Measurements from ENCODE around the gene GCNT1.
"Not testable (repeated sequence)": the region's sequence is repeated elsewhere in the genome, so short reads cannot be mapped to it uniquely, and the experiment has no call there.

GCNT1 gene

DNA sequence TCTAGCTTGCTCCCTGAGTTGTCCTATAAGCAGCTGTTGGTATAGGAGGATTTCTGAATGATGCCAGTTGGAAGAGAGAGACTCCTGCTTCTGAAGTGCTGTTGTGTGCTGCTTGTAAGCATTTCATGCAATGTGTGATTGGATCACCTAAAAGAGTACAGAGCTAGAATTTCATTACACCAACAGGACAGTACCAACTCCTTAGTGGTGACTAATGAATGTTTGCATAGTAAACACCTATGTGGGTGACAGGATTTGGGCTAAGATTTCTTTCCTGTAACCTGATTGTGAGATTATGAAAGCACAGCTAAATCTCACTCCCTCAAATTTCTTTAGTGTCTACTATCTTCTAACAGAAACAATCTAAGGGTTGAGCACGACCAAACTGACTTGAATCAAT is 67.0 kb downstream of the GCNT1 start:
- Histone ChIP-seq H3K36me3 (ENCODE audit: insufficient read depth, low read length) (peaks cover 4% of the 10 kb centered on the region), H3K4me2 (ENCODE audit: low read length) (no peak overlapping the region), H3K27me3 (ENCODE audit: control insufficient read depth, insufficient read depth, low read length) (no peaks in the 10 kb centered on the region), H3K9me3 (replicated peaks; ENCODE audit: low read length) (no peaks in the 10 kb centered on the region), H3K9ac (ENCODE audit: low read depth, low read length) (no peak overlapping the region), H3K4me1 (ENCODE audit: control insufficient read depth, insufficient read depth, low read length) (peaks cover 17% of the 10 kb centered on the region), H3K4me3 (ENCODE audit: low read length) (no peak overlapping the region)

- H3K4me3 ChIP-seq (ENCODE audit: low read length), result no peak overlapping the region
- H3K9me3 ChIP-seq (replicated peaks; ENCODE audit: low read length), result no peaks in the 10 kb centered on the region
Observed at GRCh38 chr9:76528056-76528455, 69.1 kb downstream of the GCNT1 start.

GRCh38 chr9:76528642-76529190 is 69.7 kb downstream of the GCNT1 start:
- no peaks in the 10 kb centered on the region for H3K9me3 ChIP-seq (replicated peaks; ENCODE audit: low read length)
- no peak overlapping the region for H3K4me2 ChIP-seq (ENCODE audit: low read length)
- H3K9ac ChIP-seq (ENCODE audit: low read depth, low read length), result no peak overlapping the region
- H3K36me3 ChIP-seq (ENCODE audit: insufficient read depth, low read length), result peaks cover 4% of the 10 kb centered on the region
- no peak overlapping the region for H3K4me3 ChIP-seq (ENCODE audit: low read length)
- H3K4me1 ChIP-seq (ENCODE audit: control insufficient read depth, insufficient read depth, low read length), result peaks cover 40% of the 10 kb centered on the region
- no peaks in the 10 kb centered on the region for H3K27me3 ChIP-seq (ENCODE audit: control insufficient read depth, insufficient read depth, low read length)

More at GRCh38 chr9:76528056-76528455, 69.1 kb downstream of the GCNT1 start:
- Histone ChIP-seq H3K36me3 (ENCODE audit: insufficient read depth, low read length) (peaks cover 4% of the 10 kb centered on the region), H3K9ac (ENCODE audit: low read depth, low read length) (no peak overlapping the region), H3K4me1 (ENCODE audit: control insufficient read depth, insufficient read depth, low read length) (peaks cover 34% of the 10 kb centered on the region), H3K4me2 (ENCODE audit: low read length) (no peak overlapping the region), H3K27me3 (ENCODE audit: control insufficient read depth, insufficient read depth, low read length) (no peaks in the 10 kb centered on the region)

GRCh38 chr9:76529653-76530052 is 70.7 kb downstream of the GCNT1 start:
- Histone ChIP-seq H3K9ac (ENCODE audit: low read depth, low read length) (no peak overlapping the region), H3K4me2 (ENCODE audit: low read length) (no peak overlapping the region)

DNA sequence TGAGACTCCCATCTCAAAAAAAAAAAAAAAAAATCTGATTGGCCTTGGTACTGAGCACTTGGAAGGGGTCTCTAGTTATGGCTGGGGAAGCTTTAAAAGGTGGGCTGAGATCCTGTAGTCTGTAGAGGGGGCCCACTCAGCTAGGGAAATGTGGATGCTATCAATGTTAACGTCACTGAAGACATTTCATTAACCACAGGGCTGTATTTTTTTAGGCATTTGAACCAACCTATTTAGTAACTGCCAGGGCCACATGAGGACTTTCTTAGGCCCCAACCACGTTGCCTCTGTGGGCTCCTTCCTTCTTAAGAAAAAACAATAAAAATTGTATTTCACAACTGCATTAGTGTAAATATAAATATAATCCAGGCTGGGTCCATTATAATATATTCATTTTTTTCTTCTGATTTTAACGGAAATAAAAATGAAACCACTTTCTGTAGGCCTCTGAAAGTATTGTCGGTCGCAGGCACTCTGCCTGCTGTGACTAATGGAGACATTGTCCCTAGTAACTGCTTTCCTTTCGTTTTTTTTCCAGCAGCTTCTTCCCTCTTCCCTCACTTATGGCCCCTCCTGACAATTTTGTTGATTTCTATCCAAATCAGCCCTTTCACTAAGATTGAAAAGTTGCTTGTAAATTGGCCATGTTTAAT is 71.6 kb downstream of the GCNT1 start:
- H3K4me2 ChIP-seq (ENCODE audit: low read length), result peak overlapping the region; percentile 60
- peak overlapping the region; percentile 71 for H3K9ac ChIP-seq (ENCODE audit: low read depth, low read length)
- H3K36me3 ChIP-seq (ENCODE audit: insufficient read depth, low read length), result peaks cover 4% of the 10 kb centered on the region
- H3K9me3 ChIP-seq (replicated peaks; ENCODE audit: low read length), result no peaks in the 10 kb centered on the region
- H3K4me1 ChIP-seq (ENCODE audit: control insufficient read depth, insufficient read depth, low read length), result peaks cover 52% of the 10 kb centered on the region
- peak overlapping the region; percentile 32 for H3K4me3 ChIP-seq (ENCODE audit: low read length)
- H3K27me3 ChIP-seq (ENCODE audit: control insufficient read depth, insufficient read depth, low read length), result no peaks in the 10 kb centered on the region

More at GRCh38 chr9:76529653-76530052, 70.7 kb downstream of the GCNT1 start:
- Histone ChIP-seq H3K36me3 (ENCODE audit: insufficient read depth, low read length) (peaks cover 4% of the 10 kb centered on the region), H3K4me3 (ENCODE audit: low read length) (no peak overlapping the region), H3K9me3 (replicated peaks; ENCODE audit: low read length) (no peaks in the 10 kb centered on the region), H3K27me3 (ENCODE audit: control insufficient read depth, insufficient read depth, low read length) (no peaks in the 10 kb centered on the region), H3K4me1 (ENCODE audit: control insufficient read depth, insufficient read depth, low read length) (peaks cover 48% of the 10 kb centered on the region)

GRCh38 chr9:76531231-76531780 is 72.3 kb downstream of the GCNT1 start:
- H3K9me3 ChIP-seq (replicated peaks; ENCODE audit: low read length), result no peaks in the 10 kb centered on the region
- H3K9ac ChIP-seq (ENCODE audit: low read depth, low read length), result peak overlapping the region; percentile 71

DNA sequence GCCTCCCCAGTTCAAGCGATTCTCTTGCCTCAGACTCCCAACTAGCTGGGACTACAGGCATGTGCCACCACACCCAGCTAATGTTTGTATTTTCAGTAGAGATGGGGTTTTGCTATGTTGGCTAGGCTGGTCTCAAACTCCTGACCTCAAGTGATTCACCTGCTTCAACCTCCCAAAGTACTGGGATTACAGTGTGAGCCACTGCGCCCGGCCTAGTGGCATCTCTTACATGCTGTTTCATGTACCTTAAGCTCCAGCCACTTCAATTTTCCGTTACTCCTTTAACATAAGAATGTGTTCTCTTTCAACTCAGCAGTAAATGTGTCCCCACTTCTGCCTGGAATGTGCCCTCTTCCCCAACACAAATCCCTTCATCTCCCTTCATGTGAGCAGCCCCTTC is 73.9 kb downstream of the GCNT1 start:
- H3K9me3 ChIP-seq (replicated peaks; ENCODE audit: low read length); H3K27me3 ChIP-seq (ENCODE audit: control insufficient read depth, insufficient read depth, low read length); H3K36me3 ChIP-seq (ENCODE audit: insufficient read depth, low read length): not testable (repeated sequence)
- Histone ChIP-seq H3K4me3 (ENCODE audit: low read length) (peak overlapping the region; percentile 16), H3K9ac (ENCODE audit: low read depth, low read length) (peak overlapping the region; percentile 61), H3K4me1 (ENCODE audit: control insufficient read depth, insufficient read depth, low read length) (peaks cover 56% of the 10 kb centered on the region), H3K4me2 (ENCODE audit: low read length) (peak overlapping the region; percentile 61)

More at GRCh38 chr9:76531231-76531780, 72.3 kb downstream of the GCNT1 start:
- Histone ChIP-seq H3K27me3 (ENCODE audit: control insufficient read depth, insufficient read depth, low read length) (no peaks in the 10 kb centered on the region), H3K36me3 (ENCODE audit: insufficient read depth, low read length) (peaks cover 4% of the 10 kb centered on the region), H3K4me1 (ENCODE audit: control insufficient read depth, insufficient read depth, low read length) (peaks cover 45% of the 10 kb centered on the region), H3K4me2 (ENCODE audit: low read length) (peak overlapping the region; percentile 60), H3K4me3 (ENCODE audit: low read length) (no peak overlapping the region)

- Histone ChIP-seq H3K9ac (ENCODE audit: low read depth, low read length) (peak overlapping the region; percentile 61), H3K4me3 (ENCODE audit: low read length) (no peak overlapping the region), H3K4me2 (ENCODE audit: low read length) (peak overlapping the region; percentile 61), H3K36me3 (ENCODE audit: insufficient read depth, low read length) (no peaks in the 10 kb centered on the region), H3K4me1 (ENCODE audit: control insufficient read depth, insufficient read depth, low read length) (peaks cover 66% of the 10 kb centered on the region), H3K27me3 (ENCODE audit: control insufficient read depth, insufficient read depth, low read length) (no peaks in the 10 kb centered on the region), H3K9me3 (replicated peaks; ENCODE audit: low read length) (no peaks in the 10 kb centered on the region)
Observed at GRCh38 chr9:76534026-76534425, 75.0 kb downstream of the GCNT1 start.

DNA sequence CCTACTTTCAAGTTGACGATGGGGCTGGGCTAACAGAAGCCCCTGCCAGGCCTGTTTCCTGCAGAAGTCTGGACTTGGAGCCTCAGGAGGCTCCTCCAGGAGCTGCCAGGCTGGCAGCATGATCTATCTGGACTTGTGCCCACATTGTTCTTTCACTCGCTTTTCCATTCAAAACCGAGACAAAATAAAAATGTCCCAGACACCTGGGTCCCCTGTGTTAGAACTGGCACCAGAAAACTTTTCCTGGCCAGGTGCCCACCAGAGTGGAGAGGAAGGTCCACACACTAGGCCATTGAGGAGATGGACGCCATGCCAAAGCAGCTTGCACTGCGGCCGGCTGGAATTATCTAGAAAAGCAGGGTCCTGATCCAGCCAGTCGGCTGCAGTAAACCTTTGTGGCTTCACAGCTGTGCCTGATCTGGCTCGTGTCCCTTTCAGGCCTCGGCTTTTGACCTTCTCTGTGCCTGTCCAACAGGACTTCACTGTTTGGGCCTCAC is 78.2 kb downstream of the GCNT1 start:
- H3K9ac ChIP-seq (ENCODE audit: low read depth, low read length), result peak overlapping the region; percentile 10
- H3K4me1 ChIP-seq (ENCODE audit: control insufficient read depth, insufficient read depth, low read length), result peaks cover 51% of the 10 kb centered on the region

DNA sequence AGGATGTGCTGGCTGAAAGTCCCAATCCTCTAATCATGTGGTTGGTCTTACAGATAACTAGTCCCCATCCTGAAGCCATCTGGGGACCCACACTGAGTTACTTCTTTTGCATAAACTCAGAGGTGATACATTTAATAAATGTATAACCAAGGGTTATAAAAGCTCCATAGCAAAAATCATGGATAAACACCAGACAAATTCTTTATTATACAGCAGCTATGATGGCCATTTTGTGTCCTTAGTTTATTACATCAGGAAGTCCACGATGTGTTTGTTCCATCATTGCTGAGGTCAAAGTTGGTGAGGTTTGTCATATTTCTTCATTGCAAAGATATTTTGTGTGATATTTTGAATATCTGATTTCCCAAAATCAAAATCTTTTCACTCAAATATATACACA is 80.2 kb downstream of the GCNT1 start:
- H3K9ac ChIP-seq (ENCODE audit: low read depth, low read length), result no peak overlapping the region
- H3K4me2 ChIP-seq (ENCODE audit: low read length), result no peak overlapping the region
- no peaks in the 10 kb centered on the region for H3K27me3 ChIP-seq (ENCODE audit: control insufficient read depth, insufficient read depth, low read length)
- no peak overlapping the region for H3K4me3 ChIP-seq (ENCODE audit: low read length)
- peaks cover 33% of the 10 kb centered on the region for H3K4me1 ChIP-seq (ENCODE audit: control insufficient read depth, insufficient read depth, low read length)
- H3K9me3 ChIP-seq (replicated peaks; ENCODE audit: low read length), result no peaks in the 10 kb centered on the region
- H3K36me3 ChIP-seq (ENCODE audit: insufficient read depth, low read length), result no peaks in the 10 kb centered on the region

More for the DNA sequence above, 78.2 kb downstream of the GCNT1 start:
- no peaks in the 10 kb centered on the region for H3K27me3 ChIP-seq (ENCODE audit: control insufficient read depth, insufficient read depth, low read length)
- no peaks in the 10 kb centered on the region for H3K9me3 ChIP-seq (replicated peaks; ENCODE audit: low read length)
- H3K36me3 ChIP-seq (ENCODE audit: insufficient read depth, low read length), result no peaks in the 10 kb centered on the region
- no peak overlapping the region for H3K4me3 ChIP-seq (ENCODE audit: low read length)
- no peak overlapping the region for H3K4me2 ChIP-seq (ENCODE audit: low read length)

DNA sequence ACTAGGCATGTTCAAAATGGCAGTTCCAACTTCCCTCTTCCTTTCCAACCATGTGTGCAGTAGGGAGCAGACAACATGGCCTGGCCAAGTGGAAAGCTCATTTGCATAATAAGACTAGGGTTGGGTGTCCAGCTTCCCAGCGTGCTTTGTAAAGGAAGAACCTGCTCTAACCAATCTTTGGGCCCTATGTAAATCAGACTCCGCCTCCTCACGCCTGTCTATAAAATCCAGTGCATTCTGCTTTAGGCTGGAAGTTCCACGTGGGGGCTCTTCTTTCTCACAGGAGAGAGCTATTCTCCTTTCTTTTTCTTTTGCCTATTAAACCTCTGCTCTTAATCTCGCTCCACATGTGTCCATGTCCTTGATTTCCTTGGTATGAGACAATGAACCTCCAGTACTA is 83.4 kb downstream of the GCNT1 start:
- no peaks in the 10 kb centered on the region for H3K9me3 ChIP-seq (replicated peaks; ENCODE audit: low read length)
- H3K27me3 ChIP-seq (ENCODE audit: control insufficient read depth, insufficient read depth, low read length), result no peaks in the 10 kb centered on the region
- H3K9ac ChIP-seq (ENCODE audit: low read depth, low read length), result no peak overlapping the region

More for the DNA sequence above, 83.4 kb downstream of the GCNT1 start:
- no peak overlapping the region for H3K4me3 ChIP-seq (ENCODE audit: low read length)
- peaks cover 18% of the 10 kb centered on the region for H3K4me1 ChIP-seq (ENCODE audit: control insufficient read depth, insufficient read depth, low read length)
- H3K36me3 ChIP-seq (ENCODE audit: insufficient read depth, low read length), result no peaks in the 10 kb centered on the region
- no peak overlapping the region for H3K4me2 ChIP-seq (ENCODE audit: low read length)

Data from skeletal muscle satellite cell (primary cell).